Spleen (tissue), 7 donors: ENCODE measurements around the gene PCSK6.

ENCODE experiments used
- CTCF ChIP-seq, 11 experiments: fragments of 200-600 bp in 7 of 11; fragments of 450-650 bp in 4 of 11; sonication (generic) in 4 of 11; IDR thresholded peaks in 8 of 11; conservative IDR thresholded peaks in 3 of 11; 1 replicate in 7 of 11; 2 replicates in 4 of 11; pipeline versions ENCODE4 v1.4.0 to v1.8.0; 2016 to 2021; ENCODE audit warnings: antibody characterized with exemption in 11 of 11, inconsistent platforms in 4 of 11, mild to moderate bottlenecking in 1 of 11
- POLR2A ChIP-seq, 3 donors: fragments of 450-650 bp; IDR thresholded peaks; one replicate each; pipeline ENCODE4 v1.5.1; 2017; ENCODE audit warnings: antibody characterized with exemption in 3 of 3, mild to moderate bottlenecking in 1 of 3
- POLR2AphosphoS5 ChIP-seq, 3 donors: sonication (generic); formaldehyde crosslinking; IDR thresholded peaks; one replicate each; pipeline ENCODE4 v1.5.1; 2017; ENCODE audit warnings: antibody characterized with exemption in 3 of 3
- donor health status: DM: no; HTN: no; CAD: no; lungs with moderate emphysema.
- donor health status: DM: no; HTN: no; CAD: no.
- donor health status: DM: no; HTN: no; CAD: no.

DNA sequence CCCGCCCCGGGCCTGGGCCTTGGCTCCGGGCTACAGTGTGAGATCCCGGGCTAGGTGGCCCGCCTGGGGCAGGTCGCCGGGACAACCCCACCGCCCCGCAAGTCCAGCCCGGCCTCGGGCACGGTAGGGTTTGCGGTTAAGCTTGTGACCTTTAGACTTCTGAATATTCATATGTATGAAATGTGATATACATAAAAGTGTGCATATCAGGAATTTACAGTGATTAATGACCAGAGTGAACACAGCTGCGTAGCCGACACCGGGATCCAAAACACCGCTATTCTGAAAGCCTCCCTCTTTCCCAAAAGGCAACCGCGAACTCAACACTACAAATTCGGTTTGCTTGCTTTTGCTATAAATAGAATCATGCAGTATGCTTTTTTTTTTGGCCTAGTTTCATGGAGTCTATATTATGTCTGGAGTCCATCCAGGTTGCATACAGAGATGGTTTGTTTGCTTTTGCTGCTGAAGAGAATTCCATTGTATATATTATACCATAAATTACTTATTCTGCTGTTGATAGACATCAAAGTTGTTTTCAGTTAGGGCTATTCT is 193.8 kb downstream of the PCSK6 start:
- no peak for TF ChIP-seq CTCF (IDR thresholded peaks at IDR 0.05 in 8 of 11, conservative IDR thresholded peaks at IDR 0.05 in 3 of 11)
- no peak for TF ChIP-seq POLR2A (IDR thresholded peaks at IDR 0.05)
- TF ChIP-seq POLR2AphosphoS5 (IDR thresholded peaks at IDR 0.05), result no peak
